HepG2 (cell line): ENCODE measurements around the gene CDH13. TPM values are rescaled to one million over a fixed set of nuclear protein-coding genes. Genes with fewer than 3 reads are reported as not detected.

Experiments
- ATAC-seq: fragments of 200-7000 bp; cut with Tn5 transposase; 3 replicates; pipeline ENCODE4 v1.9.1; 2020; ENCODE audit warnings: mild to moderate bottlenecking, moderate library complexity
- BruUV-seq: library from RNA; stranded (reverse); fragments of 400-500 nt; replicated peaks from 2 replicates; lab custom pipeline; 2021; lab: Mats Ljungman, UMichigan
- CTCF ChIA-PET: fragments of 300-600 bp; formaldehyde crosslinking; extraction: SDS; loops from one replicate; lab custom pipeline; 2021; ENCODE audit warnings: low total read pairs, inconsistent platforms, low intra/inter-chr PET ratio; lab: Yijun Ruan, JAX
- POLR2A ChIA-PET: fragments of 350-600 bp; sonication (Branson Sonifier 250); formaldehyde crosslinking; loops from one replicate; lab custom pipeline; 2020; ENCODE audit warnings: antibody characterized with exemption, inconsistent platforms; lab: Yijun Ruan, JAX
- DNase-seq: peaks from one replicate; pipeline ENCODE4 v3.0.0-alpha.2; 2015; ENCODE audit warnings: low spot score
- FAIRE-seq: peaks from 3 replicates; lab custom pipeline; 2011; peaks lifted over from hg19 to GRCh38; lab: Jason Lieb, UNC
- H2AFZ ChIP-seq: one replicate; pipeline ENCODE4 v1.6.1; 2011; ENCODE audit warnings: low read length, inconsistent platforms
- H3K27ac ChIP-seq: fragments of 300-600 bp; 3 replicates; pipeline ENCODE4 v1.8.0; 2011; ENCODE audit warnings: mixed run types, mild to moderate bottlenecking, mixed read lengths, low read length, inconsistent platforms; ENCODE audit not compliant: insufficient read depth; ENCODE audit errors: extremely low read length
- H3K27me3 ChIP-seq, 2 experiments: fragments of 200-600 bp in 1 of 2; 2 replicates in 1 of 2; 3 replicates in 1 of 2; pipeline versions ENCODE4 v1.6.0 to v1.8.0; 2011; ENCODE audit warnings: low read length in 2 of 2, mild to moderate bottlenecking in 2 of 2, moderate library complexity in 2 of 2, inconsistent platforms in 1 of 2; ENCODE audit not compliant: insufficient read depth in 2 of 2, control insufficient read depth in 1 of 2
- H3K36me3 ChIP-seq, 2 experiments: fragments of 200-600 bp in 1 of 2; replicated peaks in 1 of 2; 2 replicates in 1 of 2; 3 replicates in 1 of 2; pipeline versions ENCODE4 v1.5.1 to v1.8.0; 2011; ENCODE audit warnings: low read length in 2 of 2, inconsistent platforms in 1 of 2; ENCODE audit not compliant: insufficient read depth in 2 of 2, control insufficient read depth in 1 of 2
- H3K4me1 ChIP-seq: 2 replicates; pipeline ENCODE4 v1.5.1; 2012; ENCODE audit warnings: low read length, inconsistent platforms; ENCODE audit not compliant: insufficient read depth
- H3K4me2 ChIP-seq: 2 replicates; pipeline ENCODE4 v1.6.0; 2011; ENCODE audit warnings: low read depth, low read length, inconsistent platforms
- H3K4me3 ChIP-seq, 3 experiments: fragments of 200-600 bp in 1 of 3; sonication (generic), shearing (Covaris generic) in 1 of 3; replicated peaks in 1 of 3; 2 replicates each; pipeline ENCODE4 v1.5.1; 2011 to 2016; ENCODE audit warnings: low read length in 3 of 3, inconsistent platforms in 2 of 3, low read depth in 2 of 3, mild to moderate bottlenecking in 2 of 3, control low read depth in 1 of 3, mixed read lengths in 1 of 3; ENCODE audit not compliant: insufficient read depth in 1 of 3
- H3K79me2 ChIP-seq: one replicate; pipeline ENCODE4 v1.6.1; 2011; ENCODE audit warnings: low read length, inconsistent platforms; ENCODE audit not compliant: insufficient read depth
- H3K9ac ChIP-seq: 2 replicates; pipeline ENCODE4 v1.6.0; 2011; ENCODE audit warnings: mild to moderate bottlenecking, low read depth, low read length, inconsistent platforms; ENCODE audit not compliant: insufficient read depth
- H3K9me3 ChIP-seq: 2 replicates; pipeline ENCODE4 v1.5.1; 2012; ENCODE audit warnings: mild to moderate bottlenecking, low read length
- H4K20me1 ChIP-seq: 2 replicates; pipeline ENCODE4 v1.6.0; 2011; ENCODE audit warnings: inconsistent platforms, mild to moderate bottlenecking, low read length, moderate library complexity; ENCODE audit not compliant: insufficient read depth
- CBX2 ChIP-seq, 2 experiments: fragments of 200-600 bp in 1 of 2; sonication (generic); formaldehyde crosslinking in 1 of 2; IDR thresholded peaks; 2 replicates each; pipeline versions ENCODE4 v1.7.0 to v1.8.1; 2018 to 2022; ENCODE audit warnings: low read depth in 2 of 2, low read length in 1 of 2, mild to moderate bottlenecking in 1 of 2, missing genetic modification reagents in 1 of 2
- GTF2F1 ChIP-seq: fragments of 150-350 bp; IDR thresholded peaks from 2 replicates; pipeline ENCODE4 v1.6.1; 2014; ENCODE audit warnings: low read length
- HNRNPL ChIP-seq: fragments of 200-400 bp; formaldehyde crosslinking; IDR thresholded peaks from 2 replicates; pipeline ENCODE4 v1.6.1; 2017; ENCODE audit warnings: mild to moderate bottlenecking, low read depth, low read length
- MED8 ChIP-seq: sonication (generic); formaldehyde crosslinking; IDR thresholded peaks from 2 replicates; pipeline ENCODE4 v1.8.1; 2023; ENCODE audit warnings: mild to moderate bottlenecking, missing genetic modification reagents; ENCODE audit not compliant: insufficient replicate concordance
- NCOA1 ChIP-seq: sonication (generic); formaldehyde crosslinking; IDR thresholded peaks from 2 replicates; pipeline ENCODE4 v1.9.0; 2021; ENCODE audit warnings: missing genetic modification reagents
- PAF1 ChIP-seq: IDR thresholded peaks from 2 replicates; pipeline ENCODE4 v1.6.1; 2016; ENCODE audit warnings: missing genetic modification reagents, missing compliant biosample characterization
- RFXANK ChIP-seq: IDR thresholded peaks from 2 replicates; pipeline ENCODE4 v1.6.1; 2016
- RFXAP ChIP-seq: sonication (generic); formaldehyde crosslinking; IDR thresholded peaks from 2 replicates; pipeline ENCODE4 v1.4.0; 2020; ENCODE audit warnings: missing genetic modification reagents, borderline replicate concordance
- TAF1 ChIP-seq: sonication (generic); formaldehyde crosslinking; IDR thresholded peaks from 2 replicates; pipeline ENCODE4 v1.4.0; 2020; ENCODE audit warnings: missing genetic modification reagents
- TEAD3 ChIP-seq: optimal IDR thresholded peaks from 2 replicates; pipeline ENCODE3; 2016; ENCODE audit warnings: borderline replicate concordance
- THAP11 ChIP-seq: IDR thresholded peaks from 2 replicates; pipeline ENCODE4 v1.6.1; 2016; ENCODE audit warnings: missing biosample characterization, missing genetic modification reagents
- XRCC5 ChIP-seq: fragments of 200-400 bp; formaldehyde crosslinking; optimal IDR thresholded peaks from 2 replicates; pipeline ENCODE3; 2017; ENCODE audit warnings: mild to moderate bottlenecking, low read length
- ZFAT ChIP-seq: sonication (generic); formaldehyde crosslinking; conservative IDR thresholded peaks from 2 replicates; pipeline ENCODE4 v1.8.1; 2023; ENCODE audit warnings: missing genetic modification reagents, inconsistent platforms
- ZNF263 ChIP-seq: sonication (generic); formaldehyde crosslinking; IDR thresholded peaks from 2 replicates; pipeline ENCODE4 v1.4.0; 2020; ENCODE audit warnings: missing genetic modification reagents
- ZNF337 ChIP-seq: sonication (generic); formaldehyde crosslinking; IDR thresholded peaks from 2 replicates; pipeline ENCODE4 v1.5.1; 2020; ENCODE audit warnings: missing genetic modification reagents, low read depth, mild to moderate bottlenecking, borderline replicate concordance
- ZNF773 ChIP-seq: sonication (generic); formaldehyde crosslinking; IDR thresholded peaks from 2 replicates; pipeline ENCODE4 v1.4.0; 2020; ENCODE audit warnings: missing genetic modification reagents, borderline replicate concordance
- ZNF777 ChIP-seq: sonication (generic); formaldehyde crosslinking; IDR thresholded peaks from 2 replicates; pipeline ENCODE4 v1.4.0; 2020; ENCODE audit warnings: missing genetic modification reagents
- ZNF782 ChIP-seq: sonication (generic); formaldehyde crosslinking; IDR thresholded peaks from 2 replicates; pipeline ENCODE4 v1.4.0; 2020; ENCODE audit warnings: missing genetic modification reagents, mild to moderate bottlenecking, borderline replicate concordance
- ZNF816 ChIP-seq: sonication (generic); formaldehyde crosslinking; IDR thresholded peaks from 2 replicates; pipeline ENCODE4 v1.8.0; 2022; ENCODE audit warnings: missing genetic modification reagents, mild to moderate bottlenecking, borderline replicate concordance
- ZNF839 ChIP-seq: sonication (generic); formaldehyde crosslinking; IDR thresholded peaks from 2 replicates; pipeline ENCODE4 v1.4.0; 2020; ENCODE audit warnings: missing genetic modification reagents, mild to moderate bottlenecking, borderline replicate concordance
- ZNF841 ChIP-seq: sonication (generic); formaldehyde crosslinking; IDR thresholded peaks from 2 replicates; pipeline ENCODE4 v1.8.1; 2023; ENCODE audit warnings: missing genetic modification reagents, borderline replicate concordance
- WGBS: methylation state at CpG from one replicate; pipeline ENCODE4 v1.1.6; 2017; ENCODE audit warnings: low lambda C conversion rate; 5-methylcytosine and 5-hydroxymethylcytosine counted together
- in situ Hi-C: cut with HindIII; loops from 2 replicates; pipeline ENCODE4 v1.10.0; 2017; ENCODE audit warnings: low pct_unique_long_range_greater_than_20kb; ENCODE audit not compliant: extremely low pct_ligation_motif_present
- intact Hi-C: fragments of 100-400 bp; cut with micrococcal nuclease; formaldehyde crosslinking; loops from one replicate; pipeline ENCODE4 v1.10.0; 2022; ENCODE audit not compliant: unreplicated experiment
- polyA plus RNA-seq, 8 experiments: library from polyadenylated mRNA; depleted of rRNA in 3 of 8; stranded (reverse) in 7 of 8; unstranded in 1 of 8; fragments of >200 nt; fragmentation: Illumina TruSeq in 4 of 8; extraction: Trizol in 4 of 8; gene quantifications; 2 replicates each; pipeline versions ENCODE4 v1.2.1 to v1.2.3, GENCODE V29; 2011 to 2016; ENCODE audit warnings: low read depth in 4 of 8, missing spikeins in 1 of 8, mixed read lengths in 1 of 8; ENCODE audit not compliant: insufficient read depth in 1 of 8
- total RNA-seq, 5 experiments: library from RNA; depleted of rRNA; stranded (reverse); fragments of >200 nt; fragmentation: Illumina TruSeq; extraction: Trizol; gene quantifications; 2 replicates each; pipeline ENCODE4 v1.2.3, GENCODE V29; 2016; ENCODE audit warnings: low read depth in 1 of 5
- TF ChIP-seq, protein P1 (sequence below): sonication (generic); formaldehyde crosslinking; IDR thresholded peaks from 2 replicates; pipeline ENCODE4 v1.4.0; 2020; ENCODE audit warnings: missing genetic modification reagents
- TF ChIP-seq, protein P2 (sequence below): IDR thresholded peaks from 2 replicates; pipeline ENCODE4 v1.6.1; 2016; ENCODE audit warnings: low read depth, control low read depth
- TF ChIP-seq, protein P3 (sequence below): sonication (generic); formaldehyde crosslinking; IDR thresholded peaks from 2 replicates; pipeline ENCODE4 v1.5.1; 2020; ENCODE audit warnings: missing genetic modification reagents, mild to moderate bottlenecking, borderline replicate concordance

Gene CDH13
- total and polyA plus RNA-seq, 2 of the 13 experiments (the other 11 are each of a cell fraction or from before 2014, with no cell fraction given): not detected

DNA sequence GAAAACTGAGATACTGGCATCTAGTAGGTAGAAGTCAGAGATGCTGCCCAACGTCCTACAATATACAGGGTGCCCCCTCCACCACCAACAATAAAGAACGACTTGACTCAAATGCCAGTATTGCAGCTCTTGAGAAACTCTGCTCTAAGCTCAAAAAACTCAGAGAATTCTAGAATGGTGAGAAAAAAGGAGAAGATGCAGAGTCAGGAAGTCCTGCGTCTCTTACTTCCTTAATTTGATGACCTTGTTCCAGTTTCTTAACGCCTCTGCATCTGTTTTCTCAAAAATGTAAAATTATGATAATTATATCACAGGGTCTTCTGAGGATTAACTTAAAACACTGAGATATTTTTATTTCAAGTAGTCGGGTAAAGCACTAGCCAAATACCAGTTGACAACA, 1179.3 kb downstream of the CDH13 start (continued):
- TF ChIP-seq HNRNPL (no peak), RFXAP (CRISPR knock-in tag) (no peak), RFXANK (CRISPR knock-in tag) (no peak), TEAD3 (CRISPR knock-in tag) (no peak)
- TF ChIP-seq, protein P1, sequence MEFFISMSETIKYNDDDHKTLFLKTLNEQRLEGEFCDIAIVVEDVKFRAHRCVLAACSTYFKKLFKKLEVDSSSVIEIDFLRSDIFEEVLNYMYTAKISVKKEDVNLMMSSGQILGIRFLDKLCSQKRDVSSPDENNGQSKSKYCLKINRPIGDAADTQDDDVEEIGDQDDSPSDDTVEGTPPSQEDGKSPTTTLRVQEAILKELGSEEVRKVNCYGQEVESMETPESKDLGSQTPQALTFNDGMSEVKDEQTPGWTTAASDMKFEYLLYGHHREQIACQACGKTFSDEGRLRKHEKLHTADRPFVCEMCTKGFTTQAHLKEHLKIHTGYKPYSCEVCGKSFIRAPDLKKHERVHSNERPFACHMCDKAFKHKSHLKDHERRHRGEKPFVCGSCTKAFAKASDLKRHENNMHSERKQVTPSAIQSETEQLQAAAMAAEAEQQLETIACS (CRISPR knock-in tag): no peak
- TF ChIP-seq, protein P2, sequence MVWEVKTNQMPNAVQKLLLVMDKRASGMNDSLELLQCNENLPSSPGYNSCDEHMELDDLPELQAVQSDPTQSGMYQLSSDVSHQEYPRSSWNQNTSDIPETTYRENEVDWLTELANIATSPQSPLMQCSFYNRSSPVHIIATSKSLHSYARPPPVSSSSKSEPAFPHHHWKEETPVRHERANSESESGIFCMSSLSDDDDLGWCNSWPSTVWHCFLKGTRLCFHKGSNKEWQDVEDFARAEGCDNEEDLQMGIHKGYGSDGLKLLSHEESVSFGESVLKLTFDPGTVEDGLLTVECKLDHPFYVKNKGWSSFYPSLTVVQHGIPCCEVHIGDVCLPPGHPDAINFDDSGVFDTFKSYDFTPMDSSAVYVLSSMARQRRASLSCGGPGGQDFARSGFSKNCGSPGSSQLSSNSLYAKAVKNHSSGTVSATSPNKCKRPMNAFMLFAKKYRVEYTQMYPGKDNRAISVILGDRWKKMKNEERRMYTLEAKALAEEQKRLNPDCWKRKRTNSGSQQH (CRISPR knock-in tag): no peak

DNA sequence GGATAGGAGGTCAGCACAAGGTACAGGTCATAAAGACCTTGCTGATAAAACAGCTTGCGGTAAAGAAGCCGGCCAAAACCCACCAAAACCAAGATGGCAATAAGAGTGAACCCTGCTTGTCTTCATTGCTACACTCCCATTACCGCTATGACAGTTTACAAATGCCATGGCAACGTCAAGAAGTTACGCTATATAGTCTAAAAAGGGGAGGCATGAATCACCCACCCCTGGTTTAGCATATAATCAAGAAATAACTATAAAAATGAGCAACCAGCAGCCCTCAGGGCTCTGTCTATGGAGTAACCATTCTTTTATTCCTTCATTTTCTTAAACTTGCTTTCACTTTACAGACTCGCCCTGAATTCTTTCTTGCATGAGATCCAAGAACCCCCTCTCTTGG, 1180.0 kb downstream of the CDH13 start:
- FAIRE-seq (no peak), ATAC-seq (no peak), DNase-seq (no peak)
- Histone ChIP-seq H3K4me2 (no peak overlapping the region), H3K36me3 (peaks cover 1 to 12% of the 10 kb centered on the region in 2 experiments; a peak in 2 of 5 replicates), H3K4me3 (no peak overlapping the region), H3K9me3 (no peaks in the 10 kb centered on the region), H4K20me1 (peaks cover 4% of the 10 kb centered on the region), H3K27me3 (peaks cover 0 to 11% of the 10 kb centered on the region in 2 experiments; a peak in 2 of 5 replicates), H3K4me1 (peaks cover 45% of the 10 kb centered on the region), H3K9ac (no peak overlapping the region), H3K27ac (no peak overlapping the region), H2AFZ (peak overlapping the region; percentile 71), H3K79me2 (peaks cover 25% of the 10 kb centered on the region)
- in situ Hi-C loops: no loop called here
- intact Hi-C loops: no loop called here
- CTCF ChIA-PET: no interaction called here
- WGBS: 94% methylated on average over 6 of the region's 6 CpGs
- BruUV-seq: no TSS peak
- POLR2A ChIA-PET: no interaction called here
- no peak for TF ChIP-seq ZFAT (CRISPR knock-in tag)
- TF ChIP-seq ZNF263 (CRISPR knock-in tag): no peak
- no peak for TF ChIP-seq CBX2 (IDR thresholded peaks at IDR 0.05; ENCODE audit: low read depth, low read length)
- TF ChIP-seq CBX2 (CRISPR knock-in tag; IDR thresholded peaks at IDR 0.05; ENCODE audit: low read depth): no peak
- no peak for TF ChIP-seq GTF2F1
- no peak for TF ChIP-seq TAF1 (CRISPR knock-in tag)
- TF ChIP-seq ZNF839 (CRISPR knock-in tag): no peak
- TF ChIP-seq ZNF782: no peak
- TF ChIP-seq ZNF773 (CRISPR knock-in tag): no peak
- no peak for TF ChIP-seq ZNF337
- no peak for TF ChIP-seq XRCC5
- TF ChIP-seq NCOA1 (CRISPR knock-in tag): no peak
- TF ChIP-seq PAF1 (CRISPR knock-in tag): no peak
- no peak for TF ChIP-seq ZNF777 (CRISPR knock-in tag)
- no peak for TF ChIP-seq ZNF841 (CRISPR knock-in tag)
- TF ChIP-seq MED8 (CRISPR knock-in tag): no peak
- no peak for TF ChIP-seq THAP11 (CRISPR knock-in tag)
- TF ChIP-seq ZNF816 (CRISPR knock-in tag): no peak
- TF ChIP-seq, protein P3, sequence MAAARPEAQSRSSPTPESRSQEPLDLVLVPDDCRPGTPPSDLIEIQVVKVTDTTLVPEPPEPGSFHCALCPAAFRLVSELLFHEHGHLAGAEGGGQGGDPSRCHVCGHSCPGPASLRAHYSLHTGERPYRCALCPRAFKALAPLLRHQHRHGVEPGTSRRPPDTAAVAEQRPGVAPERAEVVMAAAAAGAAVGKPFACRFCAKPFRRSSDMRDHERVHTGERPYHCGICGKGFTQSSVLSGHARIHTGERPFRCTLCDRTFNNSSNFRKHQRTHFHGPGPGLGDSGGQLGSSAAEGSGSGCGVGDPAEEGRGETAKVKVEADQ: no peak
